NCI-H446 (cell line): ENCODE data around the gene ELMOD2.
"Not testable (repeated sequence)": the region's sequence is repeated elsewhere in the genome, so short reads cannot be mapped to it uniquely, and the experiment has no call there.

Source experiments
- DNase-seq, 2 experiments: peaks; one replicate each; lab custom pipeline; 2025; lab: John Stamatoyannopoulos, UW

Gene ELMOD2

GRCh38 chr4:140523857-140524742 is at the start of gene ELMOD2:
TSS of gene ELMOD2 (plus strand) at chr4:140524168. CDS start at chr4:140525429, 1,261 bp downstream.
- DNase-seq: peak; percentile 85 to 97

GRCh38 chr4:140483445-140483844 is 40.5 kb upstream of the ELMOD2 start:
- DNase-seq: no peak

GRCh38 chr4:140485939-140486338 is 38.0 kb upstream of the ELMOD2 start:
- no peak for DNase-seq

GRCh38 chr4:140497405-140497746 is 26.6 kb upstream of the ELMOD2 start:
- no peak for DNase-seq

GRCh38 chr4:140497747-140498636 is 26.0 kb upstream of the ELMOD2 start, which contains the start of gene MGAT4D:
TSS of gene MGAT4D (minus strand) at chr4:140498293. CDS start at chr4:140498222, 71 bp downstream.
- DNase-seq: no peak

- no peak for DNase-seq
Observed at GRCh38 chr4:140499391-140499790, 24.6 kb upstream of the ELMOD2 start.

GRCh38 chr4:140504261-140504660 is 19.7 kb upstream of the ELMOD2 start:
- no peak for DNase-seq

- not testable (repeated sequence) for DNase-seq
Observed at GRCh38 chr4:140513765-140514164, 10.2 kb upstream of the ELMOD2 start.

GRCh38 chr4:140515423-140515822 is 8.5 kb upstream of the ELMOD2 start:
- DNase-seq: no peak

GRCh38 chr4:140523370-140523856 is 555 bp upstream of the ELMOD2 start:
- DNase-seq: no peak

GRCh38 chr4:140529434-140529833 is 5.5 kb downstream of the ELMOD2 start:
- no peak for DNase-seq

GRCh38 chr4:140533951-140534480 is 10.0 kb downstream of the ELMOD2 start:
- no peak for DNase-seq

GRCh38 chr4:140556372-140557085 is 32.6 kb downstream of the ELMOD2 start:
- no peak for DNase-seq

GRCh38 chr4:140557831-140558435 is 34.0 kb downstream of the ELMOD2 start:
- DNase-seq: no peak

GRCh38 chr4:140559696-140560095 is 35.7 kb downstream of the ELMOD2 start:
- no peak for DNase-seq

- no peak for DNase-seq
Observed at GRCh38 chr4:140568507-140569306, 44.7 kb downstream of the ELMOD2 start, which contains the start of gene UCP1. TSS of gene UCP1 (minus strand) at chr4:140568961. CDS start at chr4:140568729, 232 bp downstream.

- DNase-seq: no peak
Observed at GRCh38 chr4:140569307-140569638, 45.3 kb downstream of the ELMOD2 start.

- DNase-seq: no peak
Observed at GRCh38 chr4:140571620-140572019, 47.7 kb downstream of the ELMOD2 start.

GRCh38 chr4:140575489-140575888 is 51.5 kb downstream of the ELMOD2 start:
- DNase-seq: no peak

GRCh38 chr4:140579278-140579677 is 55.3 kb downstream of the ELMOD2 start:
- DNase-seq: no peak
